Measurements from ENCODE around the gene PLXNB1.

PLXNB1 gene

GRCh38 chr3:48434591-48435222, 4.8 kb upstream of the PLXNB1 start:
- no peak for DNase-seq (ENCODE audit: low spot score)

- DNase-seq (ENCODE audit: low spot score), result peak; percentile 56
These were observed 3.7 kb upstream of the PLXNB1 start for GRCh38 chr3:48433472-48434118.

- DNase-seq (ENCODE audit: low spot score), result no peak
These were observed 2.8 kb upstream of the PLXNB1 start for GRCh38 chr3:48432411-48433371.

- DNase-seq (ENCODE audit: low spot score), result no peak
These were observed 1.5 kb upstream of the PLXNB1 start for GRCh38 chr3:48431224-48432029.

GRCh38 chr3:48430708-48431101, 819 bp upstream of the PLXNB1 start:
- DNase-seq (ENCODE audit: low spot score), result no peak

- peak; percentile 76 for DNase-seq (ENCODE audit: low spot score)
These were observed 448 bp downstream of the PLXNB1 start for GRCh38 chr3:48429317-48429959.

GRCh38 chr3:48428572-48429316, 1.1 kb downstream of the PLXNB1 start:
- DNase-seq (ENCODE audit: low spot score), result peak; percentile 53

- DNase-seq (ENCODE audit: low spot score), result no peak
These were observed 1.8 kb downstream of the PLXNB1 start for GRCh38 chr3:48428088-48428571.

- no peak for DNase-seq (ENCODE audit: low spot score)
These were observed 2.3 kb downstream of the PLXNB1 start for GRCh38 chr3:48427630-48427962.

- DNase-seq (ENCODE audit: low spot score), result no peak
These were observed 2.8 kb downstream of the PLXNB1 start for GRCh38 chr3:48426944-48427629.

- no peak for DNase-seq (ENCODE audit: low spot score)
These were observed 3.4 kb downstream of the PLXNB1 start for GRCh38 chr3:48426401-48426909.

GRCh38 chr3:48425281-48425812, 4.5 kb downstream of the PLXNB1 start:
- DNase-seq (ENCODE audit: low spot score), result no peak

GRCh38 chr3:48423883-48424695, 5.8 kb downstream of the PLXNB1 start:
- no peak for DNase-seq (ENCODE audit: low spot score)

GRCh38 chr3:48423241-48423882, 6.5 kb downstream of the PLXNB1 start:
- DNase-seq (ENCODE audit: low spot score), result no peak

GRCh38 chr3:48422681-48423080, 7.2 kb downstream of the PLXNB1 start:
- DNase-seq (ENCODE audit: low spot score), result no peak

- no peak for DNase-seq (ENCODE audit: low spot score)
These were observed 7.6 kb downstream of the PLXNB1 start for GRCh38 chr3:48422272-48422671.

GRCh38 chr3:48420561-48420960, 9.3 kb downstream of the PLXNB1 start:
- DNase-seq (ENCODE audit: low spot score), result no peak

GRCh38 chr3:48419597-48419996, 10.3 kb downstream of the PLXNB1 start:
- DNase-seq (ENCODE audit: low spot score), result no peak

All from hepatic stellate cell (primary cell).